Activated CD4-positive, alpha-beta memory T cell treated with anti-CD3 and anti-CD28 coated beads for 36 hours (primary cell): ENCODE results near the gene ZFP64. TPM values are rescaled to one million over a fixed set of nuclear protein-coding genes. Genes with fewer than 3 reads are reported as not detected.
"Not testable (repeated sequence)": the region's sequence is repeated elsewhere in the genome, so short reads cannot be mapped to it uniquely, and the experiment has no call there.

Experiments
- CTCF ChIA-PET: fragments of 350-600 bp; sonication (Branson Sonifier 250); formaldehyde crosslinking; loops from one replicate; lab custom pipeline; 2021; ENCODE audit warnings: antibody characterized with exemption, inconsistent platforms; lab: Charles Lee
- POLR2A ChIA-PET: fragments of 350-600 bp; sonication (Branson Sonifier 250); formaldehyde crosslinking; loops from one replicate; lab custom pipeline; 2021; ENCODE audit warnings: antibody characterized with exemption; lab: Charles Lee
- DNase-seq: peaks from one replicate; pipeline ENCODE4 v3.0.0-alpha.2; 2020
- H3K27ac Mint-ChIP-seq: one replicate; pipeline ENCODE4 v1.8.0; 2021; ENCODE audit warnings: mixed read lengths
- H3K27me3 Mint-ChIP-seq: one replicate; pipeline ENCODE4 v1.8.0; 2021; ENCODE audit warnings: mixed read lengths
- H3K36me3 Mint-ChIP-seq: one replicate; pipeline ENCODE4 v1.8.0; 2021; ENCODE audit warnings: mixed read lengths
- H3K4me1 Mint-ChIP-seq: one replicate; pipeline ENCODE4 v1.8.0; 2021; ENCODE audit warnings: low read depth, mixed read lengths
- H3K4me3 Mint-ChIP-seq: one replicate; pipeline ENCODE4 v1.8.0; 2021; ENCODE audit warnings: mild to moderate bottlenecking, mixed read lengths
- H3K9me3 Mint-ChIP-seq: one replicate; pipeline ENCODE4 v1.8.0; 2021; ENCODE audit warnings: mixed read lengths
- intact Hi-C: fragments of 100-400 bp; cut with micrococcal nuclease; formaldehyde crosslinking; loops from one replicate; pipeline ENCODE4 v1.15.1; 2023
- total RNA-seq, 2 experiments: library from RNA; stranded (reverse); gene quantifications; one replicate each; pipeline ENCODE4 v1.2.3, GENCODE V29; 2021

The ZFP64 gene
- total RNA-seq, 2 experiments from 2014 or later: 9.2 to 11.8 TPM

GRCh38 chr20:52220891-52221290 is 29.3 kb upstream of the ZFP64 start:
- peaks cover 19% of the 10 kb centered on the region for H3K9me3 Mint-ChIP-seq
- CTCF ChIA-PET: not testable (repeated sequence)

GRCh38 chr20:52219441-52219840 is 27.9 kb upstream of the ZFP64 start:
- H3K27ac Mint-ChIP-seq: no peak overlapping the region
- no peak overlapping the region for H3K4me3 Mint-ChIP-seq
- intact Hi-C loops: no loop called here
- no peaks in the 10 kb centered on the region for H3K4me1 Mint-ChIP-seq
- no peak for DNase-seq
- H3K27me3 Mint-ChIP-seq: peaks cover 10% of the 10 kb centered on the region
- CTCF ChIA-PET: interaction anchor here (0.7 to 0.8 kb wide), 2 partner anchors 91 to 847 kb away, joined by 3 read pairs; no protein-coding TSS in a partner anchor
- H3K36me3 Mint-ChIP-seq: peaks cover 4% of the 10 kb centered on the region
- peaks cover 19% of the 10 kb centered on the region for H3K9me3 Mint-ChIP-seq
- POLR2A ChIA-PET: no interaction called here

More at GRCh38 chr20:52220891-52221290, 29.3 kb upstream of the ZFP64 start:
- DNase-seq, H3K36me3 Mint-ChIP-seq, POLR2A ChIA-PET, intact Hi-C loops, H3K27me3 Mint-ChIP-seq, H3K4me3 Mint-ChIP-seq, H3K4me1 Mint-ChIP-seq, H3K27ac Mint-ChIP-seq: not testable (repeated sequence)

GRCh38 chr20:52217689-52218395 is 26.3 kb upstream of the ZFP64 start:
- no peak overlapping the region for H3K27ac Mint-ChIP-seq
- POLR2A ChIA-PET: no interaction called here
- no peak overlapping the region for H3K4me3 Mint-ChIP-seq
- peaks cover 20% of the 10 kb centered on the region for H3K27me3 Mint-ChIP-seq
- peaks cover 4% of the 10 kb centered on the region for H3K36me3 Mint-ChIP-seq
- no peak for DNase-seq
- CTCF ChIA-PET: interaction anchor here (0.6 kb wide), 1 partner anchor 1330 kb away, joined by 3 read pairs; no protein-coding TSS in a partner anchor
- H3K4me1 Mint-ChIP-seq: no peaks in the 10 kb centered on the region
- intact Hi-C loops: no loop called here
- peaks cover 19% of the 10 kb centered on the region for H3K9me3 Mint-ChIP-seq

GRCh38 chr20:52213995-52214394 is 22.4 kb upstream of the ZFP64 start:
- DNase-seq: no peak
- Mint-ChIP-seq H3K9me3 (peaks cover 10% of the 10 kb centered on the region), H3K4me1 (no peaks in the 10 kb centered on the region), H3K4me3 (no peak overlapping the region), H3K27ac (no peak overlapping the region), H3K36me3 (peaks cover 2% of the 10 kb centered on the region), H3K27me3 (peaks cover 23% of the 10 kb centered on the region)
- CTCF ChIA-PET: no interaction called here
- intact Hi-C loops: no loop called here
- POLR2A ChIA-PET: no interaction called here

GRCh38 chr20:52212943-52213342 is 21.4 kb upstream of the ZFP64 start:
- peaks cover 2% of the 10 kb centered on the region for H3K36me3 Mint-ChIP-seq
- no peak overlapping the region for H3K27ac Mint-ChIP-seq
- POLR2A ChIA-PET: no interaction called here
- intact Hi-C loops: no loop called here
- H3K4me1 Mint-ChIP-seq: no peaks in the 10 kb centered on the region
- H3K9me3 Mint-ChIP-seq: peaks cover 10% of the 10 kb centered on the region
- no peak for DNase-seq
- CTCF ChIA-PET: no interaction called here
- H3K4me3 Mint-ChIP-seq: no peak overlapping the region
- peaks cover 30% of the 10 kb centered on the region for H3K27me3 Mint-ChIP-seq

GRCh38 chr20:52210037-52210990 is 18.7 kb upstream of the ZFP64 start:
- intact Hi-C loops: no loop called here
- Mint-ChIP-seq H3K9me3 (peaks cover 10% of the 10 kb centered on the region), H3K36me3 (peaks cover 2% of the 10 kb centered on the region), H3K4me3 (no peak overlapping the region), H3K27me3 (peaks cover 27% of the 10 kb centered on the region), H3K4me1 (no peaks in the 10 kb centered on the region), H3K27ac (no peak overlapping the region)
- ChIA-PET CTCF (no interaction called here), POLR2A (interaction anchor here (0.5 kb wide), 1 partner anchor 144 kb away, joined by 3 read pairs; no protein-coding TSS in a partner anchor)
- DNase-seq: no peak

GRCh38 chr20:52209154-52209571 is 17.6 kb upstream of the ZFP64 start:
- H3K4me1 Mint-ChIP-seq: no peaks in the 10 kb centered on the region
- H3K36me3 Mint-ChIP-seq: peaks cover 2% of the 10 kb centered on the region
- no peak overlapping the region for H3K4me3 Mint-ChIP-seq
- no peak for DNase-seq
- H3K9me3 Mint-ChIP-seq: peaks cover 10% of the 10 kb centered on the region
- H3K27me3 Mint-ChIP-seq: peaks cover 20% of the 10 kb centered on the region
- ChIA-PET POLR2A (no interaction called here), CTCF (no interaction called here)
- intact Hi-C loops: no loop called here
- no peak overlapping the region for H3K27ac Mint-ChIP-seq

- ChIA-PET POLR2A (no interaction called here), CTCF (interaction anchor here (1.1 kb wide), 1 partner anchor 79 kb away, joined by 3 read pairs; no protein-coding TSS in a partner anchor)
- peaks cover 2% of the 10 kb centered on the region for H3K36me3 Mint-ChIP-seq
- peaks cover 11% of the 10 kb centered on the region for H3K27me3 Mint-ChIP-seq
- peaks cover 10% of the 10 kb centered on the region for H3K9me3 Mint-ChIP-seq
- no peak for DNase-seq
- no peak overlapping the region for H3K4me3 Mint-ChIP-seq
- H3K4me1 Mint-ChIP-seq: no peaks in the 10 kb centered on the region
- no peak overlapping the region for H3K27ac Mint-ChIP-seq
- intact Hi-C loops: no loop called here
Observed at GRCh38 chr20:52207020-52207810, 15.6 kb upstream of the ZFP64 start.

GRCh38 chr20:52204136-52204535 is 12.6 kb upstream of the ZFP64 start:
- no peak for DNase-seq
- peaks cover 8% of the 10 kb centered on the region for H3K27me3 Mint-ChIP-seq
- H3K4me3 Mint-ChIP-seq: no peak overlapping the region
- no peaks in the 10 kb centered on the region for H3K36me3 Mint-ChIP-seq
- H3K4me1 Mint-ChIP-seq: no peaks in the 10 kb centered on the region
- no peaks in the 10 kb centered on the region for H3K9me3 Mint-ChIP-seq
- H3K27ac Mint-ChIP-seq: no peak overlapping the region
- ChIA-PET POLR2A (no interaction called here), CTCF (interaction anchor here (2.4 kb wide), 1 partner anchor 12 kb away, joined by 8 read pairs; the partner anchor contains the start of gene ZFP64)
- intact Hi-C loops: no loop called here

- Mint-ChIP-seq H3K27me3 (no peaks in the 10 kb centered on the region), H3K27ac (no peak overlapping the region), H3K4me1 (no peaks in the 10 kb centered on the region), H3K36me3 (no peaks in the 10 kb centered on the region), H3K4me3 (no peak overlapping the region), H3K9me3 (no peaks in the 10 kb centered on the region)
- ChIA-PET CTCF (interaction anchor here (1.8 kb wide), 1 partner anchor 10 kb away, joined by 7 read pairs; the partner anchor contains the start of gene ZFP64), POLR2A (no interaction called here)
- DNase-seq: no peak
- intact Hi-C loops: no loop called here
Observed at GRCh38 chr20:52201395-52201794, 9.8 kb upstream of the ZFP64 start.

- Mint-ChIP-seq H3K4me1 (no peaks in the 10 kb centered on the region), H3K27me3 (no peaks in the 10 kb centered on the region), H3K27ac (no peak overlapping the region), H3K4me3 (no peak overlapping the region), H3K36me3 (no peaks in the 10 kb centered on the region), H3K9me3 (no peaks in the 10 kb centered on the region)
- intact Hi-C loops: no loop called here
- ChIA-PET POLR2A (no interaction called here), CTCF (interaction anchor here (1.8 kb wide), 1 partner anchor 9 kb away, joined by 7 read pairs; the partner anchor contains the start of gene ZFP64)
- no peak for DNase-seq
Observed at GRCh38 chr20:52200870-52201269, 9.3 kb upstream of the ZFP64 start.
